ENCODE data around the gene TBC1D22A.

DNA sequence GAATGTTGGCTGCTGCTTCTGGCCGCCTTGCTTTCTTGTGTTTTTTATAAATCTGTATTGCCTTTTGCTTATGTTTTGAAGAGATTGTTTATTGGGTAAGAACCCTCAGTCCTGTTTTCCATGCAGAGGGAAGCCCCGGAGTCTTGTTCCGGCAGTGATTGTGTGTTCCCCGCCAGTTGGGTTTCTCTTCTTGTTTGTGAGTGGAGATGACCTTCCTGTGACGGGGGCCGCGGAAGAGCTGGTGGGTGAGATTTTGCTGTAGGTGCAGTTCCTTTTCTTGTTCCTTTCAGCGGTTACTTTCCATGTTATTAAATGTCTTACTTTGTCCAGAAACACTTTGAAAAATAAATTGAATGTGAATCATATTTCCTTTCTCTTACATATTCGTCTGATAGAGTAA lies 8.3 kb downstream of the TBC1D22A start:
- TF ChIP-seq, protein P1, sequence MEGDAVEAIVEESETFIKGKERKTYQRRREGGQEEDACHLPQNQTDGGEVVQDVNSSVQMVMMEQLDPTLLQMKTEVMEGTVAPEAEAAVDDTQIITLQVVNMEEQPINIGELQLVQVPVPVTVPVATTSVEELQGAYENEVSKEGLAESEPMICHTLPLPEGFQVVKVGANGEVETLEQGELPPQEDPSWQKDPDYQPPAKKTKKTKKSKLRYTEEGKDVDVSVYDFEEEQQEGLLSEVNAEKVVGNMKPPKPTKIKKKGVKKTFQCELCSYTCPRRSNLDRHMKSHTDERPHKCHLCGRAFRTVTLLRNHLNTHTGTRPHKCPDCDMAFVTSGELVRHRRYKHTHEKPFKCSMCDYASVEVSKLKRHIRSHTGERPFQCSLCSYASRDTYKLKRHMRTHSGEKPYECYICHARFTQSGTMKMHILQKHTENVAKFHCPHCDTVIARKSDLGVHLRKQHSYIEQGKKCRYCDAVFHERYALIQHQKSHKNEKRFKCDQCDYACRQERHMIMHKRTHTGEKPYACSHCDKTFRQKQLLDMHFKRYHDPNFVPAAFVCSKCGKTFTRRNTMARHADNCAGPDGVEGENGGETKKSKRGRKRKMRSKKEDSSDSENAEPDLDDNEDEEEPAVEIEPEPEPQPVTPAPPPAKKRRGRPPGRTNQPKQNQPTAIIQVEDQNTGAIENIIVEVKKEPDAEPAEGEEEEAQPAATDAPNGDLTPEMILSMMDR (IDR thresholded peaks at IDR 0.05; ENCODE audit: low read length): no peak
- no peak for TF ChIP-seq EZH2 (IDR thresholded peaks at IDR 0.05; ENCODE audit: borderline replicate concordance, low read length)
